IMR-90 (cell line): ENCODE results near the gene OR8B2. TPM values are rescaled to one million over a fixed set of nuclear protein-coding genes. Genes with fewer than 3 reads are reported as not detected.

Source experiments
- ATAC-seq: fragments of 200-7000 bp; cut with Tn5 transposase; 2 replicates; pipeline ENCODE4 v1.9.1; 2020; ENCODE audit warnings: low read depth, mild to moderate bottlenecking, moderate library complexity
- BruUV-seq: library from RNA; stranded (reverse); fragments of 400-500 nt; replicated peaks from 2 replicates; lab custom pipeline; 2021; lab: Mats Ljungman, UMichigan
- CTCF ChIA-PET: fragments of 300-600 bp; formaldehyde crosslinking; extraction: SDS; loops from one replicate; lab custom pipeline; 2021; ENCODE audit warnings: antibody characterized with exemption; lab: Yijun Ruan, JAX
- POLR2A ChIA-PET: fragments of 300-600 bp; sonication (Branson Sonifier 250); formaldehyde crosslinking; loops from one replicate; lab custom pipeline; 2022; ENCODE audit warnings: antibody characterized with exemption; ENCODE audit not compliant: unreplicated experiment; lab: Charles Lee
- DNase-seq: peaks from one replicate; pipeline ENCODE4 v3.0.0; 2013
- H2AFZ ChIP-seq: replicated peaks from 2 replicates; pipeline ENCODE3; 2013; ENCODE audit warnings: low read length, mild to moderate bottlenecking; ENCODE audit not compliant: poor library complexity
- H2AK5ac ChIP-seq: 2 replicates; pipeline ENCODE4 v1.6.1; 2013; ENCODE audit warnings: low read depth, low read length, inconsistent platforms
- H2AK9ac ChIP-seq: replicated peaks from 2 replicates; pipeline ENCODE3; 2013; ENCODE audit warnings: mild to moderate bottlenecking, low read depth, low read length, moderate library complexity; ENCODE audit not compliant: poor library complexity
- H2BK120ac ChIP-seq: 2 replicates; pipeline ENCODE4 v1.6.1; 2013; ENCODE audit warnings: low read depth, low read length, inconsistent platforms
- H2BK15ac ChIP-seq: 3 replicates; pipeline ENCODE4 v1.6.1; 2013; ENCODE audit warnings: low read depth, low read length, inconsistent platforms
- H2BK20ac ChIP-seq: 2 replicates; pipeline ENCODE4 v1.6.1; 2013; ENCODE audit warnings: low read depth, mild to moderate bottlenecking, inconsistent platforms, low read length, moderate library complexity
- H2BK5ac ChIP-seq: 2 replicates; pipeline ENCODE4 v1.6.1; 2013; ENCODE audit warnings: mild to moderate bottlenecking, low read depth, low read length, inconsistent platforms; ENCODE audit not compliant: poor library complexity, severe bottlenecking
- H3K14ac ChIP-seq: replicated peaks from 2 replicates; pipeline ENCODE4 v1.6.1; 2013; ENCODE audit warnings: low read depth, low read length, inconsistent platforms
- H3K18ac ChIP-seq: 2 replicates; pipeline ENCODE4 v1.6.1; 2013; ENCODE audit warnings: low read depth, low read length, control low read depth
- H3K23ac ChIP-seq: 2 replicates; pipeline ENCODE4 v1.6.1; 2013; ENCODE audit warnings: low read depth, low read length, inconsistent platforms
- H3K27ac ChIP-seq: 2 replicates; pipeline ENCODE4 v1.5.1; 2013; ENCODE audit warnings: mild to moderate bottlenecking, control low read depth, low read length; ENCODE audit not compliant: insufficient read depth
- H3K27me3 ChIP-seq: 2 replicates; pipeline ENCODE4 v1.6.1; 2013; ENCODE audit warnings: low read length; ENCODE audit not compliant: control insufficient read depth, insufficient read depth
- H3K36me3 ChIP-seq: 2 replicates; pipeline ENCODE4 v1.6.1; 2013; ENCODE audit warnings: low read length, mixed read lengths; ENCODE audit not compliant: control insufficient read depth, insufficient read depth
- H3K4ac ChIP-seq: 2 replicates; pipeline ENCODE4 v1.6.1; 2013; ENCODE audit warnings: low read depth, low read length, inconsistent platforms
- H3K4me1 ChIP-seq: 2 replicates; pipeline ENCODE4 v1.6.1; 2013; ENCODE audit warnings: low read length, mixed read lengths; ENCODE audit not compliant: control insufficient read depth, insufficient read depth
- H3K4me2 ChIP-seq: 2 replicates; pipeline ENCODE4 v1.6.1; 2013; ENCODE audit warnings: low read depth, mild to moderate bottlenecking, control low read depth, low read length, moderate library complexity
- H3K4me3 ChIP-seq: 2 replicates; pipeline ENCODE4 v1.5.1; 2013; ENCODE audit warnings: low read depth, mild to moderate bottlenecking, control low read depth, low read length, moderate library complexity; ENCODE audit not compliant: insufficient read depth
- H3K56ac ChIP-seq: 2 replicates; pipeline ENCODE4 v1.6.1; 2013; ENCODE audit warnings: low read length, inconsistent platforms; ENCODE audit not compliant: insufficient read depth; ENCODE audit errors: extremely low read depth
- H3K79me1 ChIP-seq, 2 experiments: 2 replicates each; pipeline ENCODE4 v1.6.1; 2013; ENCODE audit warnings: low read length in 2 of 2, inconsistent platforms in 1 of 2, low read depth in 1 of 2
- H3K9ac ChIP-seq: 2 replicates; pipeline ENCODE4 v1.6.1; 2013; ENCODE audit warnings: low read depth, low read length, control low read depth
- H3K9me1 ChIP-seq: 2 replicates; pipeline ENCODE4 v1.6.1; 2013; ENCODE audit warnings: low read length, inconsistent platforms; ENCODE audit not compliant: insufficient read depth
- H3K9me3 ChIP-seq: 2 replicates; pipeline ENCODE4 v1.6.1; 2013; ENCODE audit warnings: low read length; ENCODE audit not compliant: control insufficient read depth, insufficient read depth
- H4K20me1 ChIP-seq: 2 replicates; pipeline ENCODE4 v1.6.1; 2013; ENCODE audit warnings: low read length, inconsistent platforms; ENCODE audit not compliant: insufficient read depth
- H4K5ac ChIP-seq: 2 replicates; pipeline ENCODE4 v1.6.1; 2013; ENCODE audit warnings: mild to moderate bottlenecking, low read depth, low read length, control low read depth
- H4K8ac ChIP-seq, 2 experiments: 2 replicates each; pipeline ENCODE4 v1.6.1; 2013; ENCODE audit warnings: low read depth in 2 of 2, low read length in 2 of 2, control low read depth in 1 of 2, inconsistent platforms in 1 of 2
- H4K91ac ChIP-seq: 2 replicates; pipeline ENCODE4 v1.6.1; 2013; ENCODE audit warnings: low read depth, low read length, inconsistent platforms; ENCODE audit not compliant: insufficient read depth
- BHLHE40 ChIP-seq: fragments of 150-350 bp; IDR thresholded peaks from 2 replicates; pipeline ENCODE4 v1.6.1; 2016; ENCODE audit warnings: mild to moderate bottlenecking, low read depth, low read length
- CHD1 ChIP-seq: IDR thresholded peaks from 2 replicates; pipeline ENCODE4 v1.6.1; 2012; ENCODE audit warnings: low read depth, low read length, improper control_type of control experiment
- ELK1 ChIP-seq: fragments of 150-350 bp; IDR thresholded peaks from 2 replicates; pipeline ENCODE4 v1.6.1; 2016; ENCODE audit warnings: low read depth, mild to moderate bottlenecking, low read length, moderate library complexity, borderline replicate concordance
- FOS ChIP-seq: fragments of 150-350 bp; IDR thresholded peaks from 2 replicates; pipeline ENCODE4 v1.6.1; 2016; ENCODE audit warnings: low read depth, low read length
- MAFK ChIP-seq: IDR thresholded peaks from 2 replicates; pipeline ENCODE4 v1.6.1; 2012; ENCODE audit warnings: low read depth, low read length, improper control_type of control experiment
- MAZ ChIP-seq: IDR thresholded peaks from 2 replicates; pipeline ENCODE4 v1.6.1; 2012; ENCODE audit warnings: low read depth, mild to moderate bottlenecking, low read length, improper control_type of control experiment, moderate library complexity, borderline replicate concordance
- MXI1 ChIP-seq: IDR thresholded peaks from 2 replicates; pipeline ENCODE4 v1.6.1; 2012; ENCODE audit warnings: low read depth, mild to moderate bottlenecking, low read length, moderate library complexity, borderline replicate concordance
- NFE2L2 ChIP-seq: fragments of 150-350 bp; IDR thresholded peaks from 2 replicates; pipeline ENCODE4 v1.6.1; 2016; ENCODE audit warnings: low read depth, mild to moderate bottlenecking, low read length
- POLR2A ChIP-seq: IDR thresholded peaks from 2 replicates; pipeline ENCODE4 v1.6.1; 2012; ENCODE audit warnings: mild to moderate bottlenecking, low read depth, low read length
- RAD21 ChIP-seq: IDR thresholded peaks from 2 replicates; pipeline ENCODE4 v1.6.1; 2012; ENCODE audit warnings: low read length, improper control_type of control experiment
- RCOR1 ChIP-seq: IDR thresholded peaks from 2 replicates; pipeline ENCODE4 v1.6.1; 2012; ENCODE audit warnings: mild to moderate bottlenecking, low read length, improper control_type of control experiment; ENCODE audit not compliant: insufficient replicate concordance
- RFX5 ChIP-seq: IDR thresholded peaks from 2 replicates; pipeline ENCODE4 v1.8.0; 2012; ENCODE audit warnings: low read depth, mild to moderate bottlenecking, low read length, moderate library complexity
- SMC3 ChIP-seq: fragments of 150-350 bp; IDR thresholded peaks from 2 replicates; pipeline ENCODE4 v1.6.1; 2016; ENCODE audit warnings: low read depth, mild to moderate bottlenecking, antibody characterized with exemption, low read length, moderate library complexity
- WGBS, 2 experiments: methylation state at CpG; one replicate each; pipeline versions ENCODE4 v1.1.5 to v1.1.7; 2013; ENCODE audit warnings: missing lambda C conversion rate in 2 of 2; ENCODE audit not compliant: insufficient read length in 1 of 2; ENCODE audit errors: extremely low coverage in 2 of 2; 5-methylcytosine and 5-hydroxymethylcytosine counted together
- dilution Hi-C: fragments of 300-500 bp; cut with HindIII; formaldehyde crosslinking; loops from one replicate; pipeline ENCODE4 v1.14.3; 2018; ENCODE audit warnings: low sequenced_read_pairs; ENCODE audit not compliant: unreplicated experiment
- in situ Hi-C: fragments of 300-500 bp; cut with MboI; formaldehyde crosslinking; loops from 3 replicates; pipeline ENCODE4 v1.14.3; 2019; ENCODE audit warnings: low sequenced_read_pairs, inconsistent platforms, mixed read lengths
- intact Hi-C: fragments of 100-400 bp; cut with micrococcal nuclease; formaldehyde crosslinking; loops from 2 replicates; pipeline ENCODE4 v1.10.0; 2022
- polyA plus RNA-seq, 3 experiments: library from polyadenylated mRNA; depleted of rRNA; stranded (reverse); fragments of >200 nt; gene quantifications; 2 replicates each; pipeline ENCODE4 v1.2.3, GENCODE V29; 2012; ENCODE audit warnings: low replicate concordance in 1 of 3
- total RNA-seq: library from RNA; depleted of rRNA; stranded (reverse); fragments of >200 nt; gene quantifications from 2 replicates; pipeline ENCODE4 v1.2.3, GENCODE V29; 2012
- TF ChIP-seq, protein P1 (sequence below): fragments of 150-350 bp; IDR thresholded peaks from 2 replicates; pipeline ENCODE4 v1.6.1; 2017; ENCODE audit warnings: mild to moderate bottlenecking, antibody characterized with exemption, low read length, low read depth
- TF ChIP-seq, protein P2 (sequence below): conservative IDR thresholded peaks from 2 replicates; pipeline ENCODE4 v1.5.1; 2012; ENCODE audit warnings: mild to moderate bottlenecking, low read depth, low read length, improper control_type of control experiment

Gene OR8B2
- total and polyA plus RNA-seq, 2 of the 4 experiments (the other 2 are of a cell fraction) = not detected

GRCh38 chr11:124402326-124402922 lies 18.1 kb upstream of the OR8B2 start:
- Histone ChIP-seq H3K23ac (no peak overlapping the region), H2BK15ac (no peak overlapping the region), H3K9me3 (no peaks in the 10 kb centered on the region), H3K4me2 (no peak overlapping the region), H3K4ac (no peak overlapping the region), H2AK5ac (no peak overlapping the region), H3K36me3 (no peaks in the 10 kb centered on the region), H3K9ac (no peak overlapping the region), H3K27me3 (no peaks in the 10 kb centered on the region; the same call in 1 of the 2 replicates), H3K27ac (no peak overlapping the region), H3K4me3 (no peak overlapping the region), H4K20me1 (no peaks in the 10 kb centered on the region), H3K79me1 (no peaks in the 10 kb centered on the region), H4K8ac (no peak overlapping the region), H4K91ac (no peak overlapping the region), H4K5ac (no peak overlapping the region), H2BK120ac (no peak overlapping the region), H2BK5ac (no peak overlapping the region), H2AFZ (no peak overlapping the region), H3K18ac (no peak overlapping the region), H2AK9ac (no peak overlapping the region), H3K4me1 (peaks cover 3% of the 10 kb centered on the region; the same call in 1 of the 2 replicates), H3K56ac (no peak overlapping the region), H2BK20ac (no peak overlapping the region), H3K9me1 (no peaks in the 10 kb centered on the region), H3K14ac (no peak overlapping the region)
- no CpG with 5 or more reads among the region's 8 CpGs for WGBS, 2 experiments
- ChIA-PET CTCF (interaction anchor here (0.5 to 1.9 kb wide), 17 partner anchors 9 to 380 kb away, joined by 3 to 11 read pairs (median 3); partner anchors contain the start of genes OR10G9 and VWA5A), POLR2A (no interaction called here)
- intact Hi-C loops (loop anchor here (5.0 to 10.0 kb wide), 3 partner anchors 115 to 462 kb away; partner anchors contain the start of gene ROBO3), dilution Hi-C loops (no loop called here), in situ Hi-C loops (loop anchor here (25.0 kb wide), 1 partner anchor 410 kb away; the partner anchor contains the start of gene MSANTD2)
- no TSS peak for BruUV-seq
- peak; percentile 86 for DNase-seq
- peak; percentile 95 for ATAC-seq
- TF ChIP-seq SMC3 (peak; percentile 47), CHD1 (no peak), MXI1 (no peak), ELK1 (no peak), POLR2A (no peak), RCOR1 (no peak), FOS (peak; percentile 53; the same call in 1 of the 2 replicates), RAD21 (peak; percentile 63), NFE2L2 (no peak), BHLHE40 (no peak), RFX5 (no peak), MAFK (peak; percentile 47; the same call in 1 of the 2 replicates), MAZ (no peak)
- TF ChIP-seq, protein P1, sequence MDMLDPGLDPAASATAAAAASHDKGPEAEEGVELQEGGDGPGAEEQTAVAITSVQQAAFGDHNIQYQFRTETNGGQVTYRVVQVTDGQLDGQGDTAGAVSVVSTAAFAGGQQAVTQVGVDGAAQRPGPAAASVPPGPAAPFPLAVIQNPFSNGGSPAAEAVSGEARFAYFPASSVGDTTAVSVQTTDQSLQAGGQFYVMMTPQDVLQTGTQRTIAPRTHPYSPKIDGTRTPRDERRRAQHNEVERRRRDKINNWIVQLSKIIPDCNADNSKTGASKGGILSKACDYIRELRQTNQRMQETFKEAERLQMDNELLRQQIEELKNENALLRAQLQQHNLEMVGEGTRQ = no peak
- TF ChIP-seq, protein P2, sequence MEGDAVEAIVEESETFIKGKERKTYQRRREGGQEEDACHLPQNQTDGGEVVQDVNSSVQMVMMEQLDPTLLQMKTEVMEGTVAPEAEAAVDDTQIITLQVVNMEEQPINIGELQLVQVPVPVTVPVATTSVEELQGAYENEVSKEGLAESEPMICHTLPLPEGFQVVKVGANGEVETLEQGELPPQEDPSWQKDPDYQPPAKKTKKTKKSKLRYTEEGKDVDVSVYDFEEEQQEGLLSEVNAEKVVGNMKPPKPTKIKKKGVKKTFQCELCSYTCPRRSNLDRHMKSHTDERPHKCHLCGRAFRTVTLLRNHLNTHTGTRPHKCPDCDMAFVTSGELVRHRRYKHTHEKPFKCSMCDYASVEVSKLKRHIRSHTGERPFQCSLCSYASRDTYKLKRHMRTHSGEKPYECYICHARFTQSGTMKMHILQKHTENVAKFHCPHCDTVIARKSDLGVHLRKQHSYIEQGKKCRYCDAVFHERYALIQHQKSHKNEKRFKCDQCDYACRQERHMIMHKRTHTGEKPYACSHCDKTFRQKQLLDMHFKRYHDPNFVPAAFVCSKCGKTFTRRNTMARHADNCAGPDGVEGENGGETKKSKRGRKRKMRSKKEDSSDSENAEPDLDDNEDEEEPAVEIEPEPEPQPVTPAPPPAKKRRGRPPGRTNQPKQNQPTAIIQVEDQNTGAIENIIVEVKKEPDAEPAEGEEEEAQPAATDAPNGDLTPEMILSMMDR = peak; percentile 86
